ENCODE measurements around the gene BTBD18.

The BTBD18 gene

GRCh38 chr11:57742087-57742452 is 9.5 kb downstream of the BTBD18 start:
- Histone ChIP-seq H4K8ac (ENCODE audit: low read depth, low read length) (peak overlapping the region; percentile 80), H2AK5ac (ENCODE audit: low read length) (peak overlapping the region; percentile 87), H3K4me1 (ENCODE audit: control insufficient read depth in 1 of 2, insufficient read depth in 2 of 2, low read length in 2 of 2) (peaks cover 0 to 8% of the 10 kb centered on the region in 2 experiments), H3K14ac (ENCODE audit: low read length) (peak overlapping the region; percentile 78), H3K23ac (ENCODE audit: low read length) (no peak overlapping the region), H3K4me3 (ENCODE audit: low read depth, low read length) (peak overlapping the region; percentile 79), H3K4ac (ENCODE audit: low read depth, low read length) (peak overlapping the region; percentile 99), H3K79me2 (ENCODE audit: control insufficient read depth, insufficient read depth, low read length, poor library complexity) (peaks cover 9% of the 10 kb centered on the region), H2AFZ (ENCODE audit: insufficient read depth, low read length, poor library complexity) (peak overlapping the region; percentile 19), H3K4me2 (ENCODE audit: low read length) (peak overlapping the region; percentile 91), H3K9ac (ENCODE audit: low read length) (peak overlapping the region; percentile 99), H3K27me3 (ENCODE audit: insufficient read depth, low read length) (no peaks in the 10 kb centered on the region), H2BK12ac (ENCODE audit: low read length) (no peak overlapping the region), H3K79me1 (ENCODE audit: low read length) (peaks cover 10% of the 10 kb centered on the region), H2BK120ac (ENCODE audit: insufficient read depth, low read length, poor library complexity) (peak overlapping the region; percentile 9), H4K12ac (ENCODE audit: low read depth, low read length) (peak overlapping the region; percentile 40), H3K36me3 (ENCODE audit: control insufficient read depth in 1 of 2, insufficient read depth in 2 of 2, low read length in 2 of 2) (peaks cover 15 to 37% of the 10 kb centered on the region in 2 experiments), H4K91ac (ENCODE audit: low read depth, low read length) (peak overlapping the region; percentile 62), H3K9me3 (ENCODE audit: insufficient read depth, low read depth, low read length) (no peaks in the 10 kb centered on the region), H3K27ac (ENCODE audit: low read depth, low read length) (no peak overlapping the region), H3K18ac (ENCODE audit: low read length) (peak overlapping the region; percentile 50), H2BK5ac (ENCODE audit: low read depth, low read length, poor library complexity) (peak overlapping the region; percentile 51)
- no CpG with 5 or more reads among the region's 10 CpGs for WGBS (ENCODE audit: extremely low coverage, insufficient coverage, insufficient read length)
- DNase-seq, result no peak

DNA sequence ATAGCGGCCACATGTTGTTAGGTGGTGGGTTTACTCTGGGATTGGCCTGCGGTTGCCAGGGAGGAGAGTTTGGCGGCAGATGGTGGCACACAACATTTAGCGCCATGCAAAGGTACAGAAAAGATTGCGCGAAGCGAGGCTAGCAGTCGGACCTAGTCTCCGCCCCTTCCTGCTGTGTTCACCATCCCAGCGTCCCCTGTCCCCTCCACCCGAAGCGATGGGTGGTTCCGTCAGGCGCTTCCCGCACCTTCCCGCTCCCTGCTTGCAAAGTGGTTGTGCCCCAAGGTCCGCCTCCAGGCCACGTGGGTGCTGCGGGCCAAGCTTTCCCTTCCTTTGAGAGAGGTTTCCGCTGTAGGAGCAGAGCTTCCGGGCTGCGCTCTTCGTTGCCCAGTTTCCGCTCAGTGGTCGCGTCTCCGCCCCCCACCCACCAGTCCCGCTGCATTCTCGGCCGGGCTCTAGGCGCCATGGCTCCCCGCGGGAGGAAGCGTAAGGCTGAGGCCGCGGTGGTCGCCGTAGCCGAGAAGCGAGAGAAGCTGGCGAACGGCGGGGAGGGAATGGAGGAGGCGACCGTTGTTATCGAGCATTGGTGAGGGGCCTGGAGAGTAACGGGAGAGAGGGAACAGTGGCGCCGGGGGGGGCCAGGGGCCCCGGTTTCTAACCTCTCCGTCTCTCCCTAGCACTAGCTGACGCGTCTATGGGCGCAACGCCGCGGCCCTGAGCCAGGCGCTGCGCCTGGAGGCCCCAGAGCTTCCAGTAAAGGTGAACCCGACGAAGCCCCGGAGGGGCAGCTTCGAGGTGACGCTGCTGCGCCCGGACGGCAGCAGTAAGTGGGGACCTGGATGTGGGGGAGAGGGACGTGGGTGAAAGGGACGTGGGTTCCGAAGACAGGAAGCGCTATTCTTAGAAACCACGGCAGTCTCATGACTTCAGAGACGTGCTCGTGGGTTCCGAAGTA is 10.2 kb downstream of the BTBD18 start, which contains the start of gene SELENOH:
Gene SELENOH (plus strand): TSS at position 360 of the 955 bp plus-strand sequence. CDS start 105 bp downstream, at position 465.
- H3K36me3 ChIP-seq (ENCODE audit: control insufficient read depth in 1 of 2, insufficient read depth in 2 of 2, low read length in 2 of 2), result peaks cover 15 to 37% of the 10 kb centered on the region in 2 experiments

GRCh38 chr11:57735619-57736298 is 15.9 kb downstream of the BTBD18 start:
- H3K27me3 ChIP-seq (ENCODE audit: insufficient read depth, low read length), result no peaks in the 10 kb centered on the region
- peak overlapping the region; percentile 7 for H3K9ac ChIP-seq (ENCODE audit: low read length)
- no peak overlapping the region for H4K8ac ChIP-seq (ENCODE audit: low read depth, low read length)
- H4K12ac ChIP-seq (ENCODE audit: low read depth, low read length), result peak overlapping the region; percentile 20
- no peak for DNase-seq
- no peak overlapping the region for H2BK12ac ChIP-seq (ENCODE audit: low read length)
- no peaks in the 10 kb centered on the region for H3K79me1 ChIP-seq (ENCODE audit: low read length)
- no peak overlapping the region for H3K4me2 ChIP-seq (ENCODE audit: low read length)
- no peak overlapping the region for H2BK120ac ChIP-seq (ENCODE audit: insufficient read depth, low read length, poor library complexity)
- H2AK5ac ChIP-seq (ENCODE audit: low read length), result no peak overlapping the region
- H3K4me1 ChIP-seq (ENCODE audit: control insufficient read depth in 1 of 2, insufficient read depth in 2 of 2, low read length in 2 of 2), result peaks cover 0 to under 1% of the 10 kb centered on the region in 2 experiments
- no peak overlapping the region for H2BK5ac ChIP-seq (ENCODE audit: low read depth, low read length, poor library complexity)
- H3K14ac ChIP-seq (ENCODE audit: low read length), result no peak overlapping the region
- no peak overlapping the region for H3K27ac ChIP-seq (ENCODE audit: low read depth, low read length)
- H4K91ac ChIP-seq (ENCODE audit: low read depth, low read length), result no peak overlapping the region
- H3K36me3 ChIP-seq (ENCODE audit: control insufficient read depth in 1 of 2, insufficient read depth in 2 of 2, low read length in 2 of 2), result peaks cover 7 to 12% of the 10 kb centered on the region in 2 experiments
- H2AFZ ChIP-seq (ENCODE audit: insufficient read depth, low read length, poor library complexity), result no peak overlapping the region
- WGBS (ENCODE audit: extremely low coverage, insufficient coverage, insufficient read length), result no CpG with 5 or more reads among the region's 3 CpGs
- H3K23ac ChIP-seq (ENCODE audit: low read length), result no peak overlapping the region
- H3K18ac ChIP-seq (ENCODE audit: low read length), result no peak overlapping the region
- no peaks in the 10 kb centered on the region for H3K9me3 ChIP-seq (ENCODE audit: insufficient read depth, low read depth, low read length)
- no peak overlapping the region for H3K4ac ChIP-seq (ENCODE audit: low read depth, low read length)
- H3K4me3 ChIP-seq (ENCODE audit: low read depth, low read length), result no peak overlapping the region
- H3K79me2 ChIP-seq (ENCODE audit: control insufficient read depth, insufficient read depth, low read length, poor library complexity), result no peaks in the 10 kb centered on the region

More for the DNA sequence above, 10.2 kb downstream of the BTBD18 start, which contains the start of gene SELENOH:
- peak within 1 kb of the TSS; percentile 51 for H2BK5ac ChIP-seq (ENCODE audit: low read depth, low read length, poor library complexity)
- peak within 1 kb of the TSS; percentile 99 for H3K4ac ChIP-seq (ENCODE audit: low read depth, low read length)
- H3K23ac ChIP-seq (ENCODE audit: low read length), result peak within 1 kb of the TSS; percentile 76
- H3K79me1 ChIP-seq (ENCODE audit: low read length), result peaks cover 10% of the 10 kb centered on the region
- peak within 1 kb of the TSS; percentile 87 for H2AK5ac ChIP-seq (ENCODE audit: low read length)
- DNase-seq, result peak; percentile 97 to 98
- H3K9ac ChIP-seq (ENCODE audit: low read length), result peak within 1 kb of the TSS; percentile 99
- WGBS (ENCODE audit: extremely low coverage, insufficient coverage, insufficient read length), result no CpG with 5 or more reads among the region's 75 CpGs
- peak within 1 kb of the TSS; percentile 95 for H4K8ac ChIP-seq (ENCODE audit: low read depth, low read length)
- H3K4me2 ChIP-seq (ENCODE audit: low read length), result peak within 1 kb of the TSS; percentile 91
- H3K27ac ChIP-seq (ENCODE audit: low read depth, low read length), result peak within 1 kb of the TSS; percentile 57
- H2BK120ac ChIP-seq (ENCODE audit: insufficient read depth, low read length, poor library complexity), result peak within 1 kb of the TSS; percentile 47
- H3K79me2 ChIP-seq (ENCODE audit: control insufficient read depth, insufficient read depth, low read length, poor library complexity), result peaks cover 9% of the 10 kb centered on the region
- H3K18ac ChIP-seq (ENCODE audit: low read length), result peak within 1 kb of the TSS; percentile 50
- H3K9me3 ChIP-seq (ENCODE audit: insufficient read depth, low read depth, low read length), result no peaks in the 10 kb centered on the region
- H2AFZ ChIP-seq (ENCODE audit: insufficient read depth, low read length, poor library complexity), result peak within 1 kb of the TSS; percentile 52
- H4K91ac ChIP-seq (ENCODE audit: low read depth, low read length), result peak within 1 kb of the TSS; percentile 62
- H2BK12ac ChIP-seq (ENCODE audit: low read length), result no peak within 1 kb of the TSS
- peaks cover 0 to 8% of the 10 kb centered on the region in 2 experiments for H3K4me1 ChIP-seq (ENCODE audit: control insufficient read depth in 1 of 2, insufficient read depth in 2 of 2, low read length in 2 of 2)
- H3K14ac ChIP-seq (ENCODE audit: low read length), result peak within 1 kb of the TSS; percentile 78
- no peaks in the 10 kb centered on the region for H3K27me3 ChIP-seq (ENCODE audit: insufficient read depth, low read length)
- peak within 1 kb of the TSS; percentile 79 for H3K4me3 ChIP-seq (ENCODE audit: low read depth, low read length)
- H4K12ac ChIP-seq (ENCODE audit: low read depth, low read length), result peak within 1 kb of the TSS; percentile 94

- Histone ChIP-seq H3K4me1 (ENCODE audit: control insufficient read depth in 1 of 2, insufficient read depth in 2 of 2, low read length in 2 of 2) (no peaks in the 10 kb centered on the region), H3K4me3 (ENCODE audit: low read depth, low read length) (no peak overlapping the region), H4K12ac (ENCODE audit: low read depth, low read length) (no peak overlapping the region), H3K36me3 (ENCODE audit: control insufficient read depth in 1 of 2, insufficient read depth in 2 of 2, low read length in 2 of 2) (peaks cover under 1 to 4% of the 10 kb centered on the region in 2 experiments), H2AK5ac (ENCODE audit: low read length) (no peak overlapping the region), H2AFZ (ENCODE audit: insufficient read depth, low read length, poor library complexity) (no peak overlapping the region), H3K4me2 (ENCODE audit: low read length) (no peak overlapping the region), H3K18ac (ENCODE audit: low read length) (no peak overlapping the region), H2BK120ac (ENCODE audit: insufficient read depth, low read length, poor library complexity) (no peak overlapping the region), H3K27me3 (ENCODE audit: insufficient read depth, low read length) (no peaks in the 10 kb centered on the region), H3K4ac (ENCODE audit: low read depth, low read length) (peak overlapping the region; percentile 52), H3K79me2 (ENCODE audit: control insufficient read depth, insufficient read depth, low read length, poor library complexity) (no peaks in the 10 kb centered on the region), H2BK12ac (ENCODE audit: low read length) (no peak overlapping the region), H3K23ac (ENCODE audit: low read length) (no peak overlapping the region), H4K8ac (ENCODE audit: low read depth, low read length) (no peak overlapping the region), H4K91ac (ENCODE audit: low read depth, low read length) (no peak overlapping the region), H3K79me1 (ENCODE audit: low read length) (no peaks in the 10 kb centered on the region), H3K9me3 (ENCODE audit: insufficient read depth, low read depth, low read length) (no peaks in the 10 kb centered on the region), H2BK5ac (ENCODE audit: low read depth, low read length, poor library complexity) (no peak overlapping the region), H3K27ac (ENCODE audit: low read depth, low read length) (no peak overlapping the region), H3K14ac (ENCODE audit: low read length) (no peak overlapping the region), H3K9ac (ENCODE audit: low read length) (no peak overlapping the region)
- WGBS (ENCODE audit: extremely low coverage, insufficient coverage, insufficient read length), result no CpG with 5 or more reads among the region's 1 CpG
- no peak for DNase-seq
These were observed 19.0 kb downstream of the BTBD18 start for GRCh38 chr11:57732661-57733060.
